Measurements from ENCODE around the gene ZNF618. TPM values are rescaled to one million over a fixed set of nuclear protein-coding genes. Genes with fewer than 3 reads are reported as not detected.

The ZNF618 gene
- polyA plus RNA-seq, 3 donors = 0.53 to 1.9 (median 0.78) TPM

GRCh38 chr9:114003351-114003750 is 127.2 kb downstream of the ZNF618 start:
- Mint-ChIP-seq H3K4me3 (no peak overlapping the region), H3K27me3 (ENCODE audit: low read depth in 3 of 3) (peaks cover 5 to 8% (median 6%) of the 10 kb centered on the region in 3 donors)

GRCh38 chr9:114003758-114004157 is 127.6 kb downstream of the ZNF618 start:
- H3K9me3 Mint-ChIP-seq = peaks cover 0 to 5% (median 0%) of the 10 kb centered on the region in 7 donors
- Histone ChIP-seq H3K9me3 (replicated peaks in 1 of 2; ENCODE audit: control insufficient read depth in 1 of 2, insufficient read depth in 1 of 2, low read length in 2 of 2) (no peaks in the 10 kb centered on the region), H3K36me3 (replicated peaks in 1 of 2; ENCODE audit: control insufficient read depth in 1 of 2, insufficient read depth in 2 of 2, low read length in 2 of 2) (no peaks in the 10 kb centered on the region), H3K27ac (ENCODE audit: low read depth in 1 of 2, low read length in 2 of 2) (no peak overlapping the region), H3K9ac (ENCODE audit: insufficient read depth, low read length, poor library complexity, severe bottlenecking) (no peak overlapping the region), H3K4me2 (replicated peaks; ENCODE audit: extremely low read depth, low read length, poor library complexity, severe bottlenecking) (no peak overlapping the region), H3K79me2 (ENCODE audit: insufficient read depth, low read length) (no peaks in the 10 kb centered on the region), H3K27me3 (ENCODE audit: control insufficient read depth in 2 of 2, insufficient read depth in 2 of 2, low read length in 2 of 2) (no peaks in the 10 kb centered on the region), H4K20me1 (ENCODE audit: insufficient read depth, low read length) (no peaks in the 10 kb centered on the region), H3K4me1 (ENCODE audit: control insufficient read depth in 1 of 2, insufficient read depth in 2 of 2, low read length in 2 of 2) (peaks cover 10 to 11% of the 10 kb centered on the region in 2 donors), H2AFZ (ENCODE audit: insufficient read depth, low read depth, low read length, poor library complexity, severe bottlenecking) (no peak overlapping the region), H3K4me3 (replicated peaks in 1 of 3; ENCODE audit: low read depth in 2 of 3, low read length in 3 of 3) (no peak overlapping the region)
- H3K36me3 Mint-ChIP-seq = peaks cover 20 to 31% of the 10 kb centered on the region in 2 donors
- H3K4me1 Mint-ChIP-seq = peaks cover 22% of the 10 kb centered on the region
- H3K4me3 Mint-ChIP-seq = no peak overlapping the region
- intact Hi-C loops (cut with micrococcal nuclease) = loop anchor here in 1 of 2 donors (10.0 kb wide), 1 partner anchor 69 kb away; no protein-coding TSS in a partner anchor
- 0% methylated on average over 1 of the region's 5 CpGs for WGBS (ENCODE audit: insufficient coverage)
- peak overlapping the region in 1 of 7 donors; percentile 45 for H3K27ac Mint-ChIP-seq
- DNase-seq = no peak
- peaks cover 5 to 8% (median 6%) of the 10 kb centered on the region in 3 donors for H3K27me3 Mint-ChIP-seq (ENCODE audit: low read depth in 3 of 3)
- no peak for TF ChIP-seq CTCF (IDR thresholded peaks at IDR 0.05)

More at GRCh38 chr9:114003351-114003750, 127.2 kb downstream of the ZNF618 start:
- peaks cover 0 to 5% (median 0%) of the 10 kb centered on the region in 7 donors for H3K9me3 Mint-ChIP-seq
- Histone ChIP-seq H3K27me3 (ENCODE audit: control insufficient read depth in 2 of 2, insufficient read depth in 2 of 2, low read length in 2 of 2) (no peaks in the 10 kb centered on the region), H3K4me3 (replicated peaks in 1 of 3; ENCODE audit: low read depth in 2 of 3, low read length in 3 of 3) (no peak overlapping the region), H3K27ac (ENCODE audit: low read depth in 1 of 2, low read length in 2 of 2) (no peak overlapping the region), H3K36me3 (replicated peaks in 1 of 2; ENCODE audit: control insufficient read depth in 1 of 2, insufficient read depth in 2 of 2, low read length in 2 of 2) (no peaks in the 10 kb centered on the region), H3K9ac (ENCODE audit: insufficient read depth, low read length, poor library complexity, severe bottlenecking) (no peak overlapping the region), H4K20me1 (ENCODE audit: insufficient read depth, low read length) (no peaks in the 10 kb centered on the region), H3K4me2 (replicated peaks; ENCODE audit: extremely low read depth, low read length, poor library complexity, severe bottlenecking) (no peak overlapping the region), H3K4me1 (ENCODE audit: control insufficient read depth in 1 of 2, insufficient read depth in 2 of 2, low read length in 2 of 2) (peaks cover 10 to 11% of the 10 kb centered on the region in 2 donors), H2AFZ (ENCODE audit: insufficient read depth, low read depth, low read length, poor library complexity, severe bottlenecking) (no peak overlapping the region), H3K9me3 (replicated peaks in 1 of 2; ENCODE audit: control insufficient read depth in 1 of 2, insufficient read depth in 1 of 2, low read length in 2 of 2) (no peaks in the 10 kb centered on the region), H3K79me2 (ENCODE audit: insufficient read depth, low read length) (no peaks in the 10 kb centered on the region)
- peak overlapping the region in 1 of 7 donors; percentile 14 for H3K27ac Mint-ChIP-seq
- WGBS (ENCODE audit: insufficient coverage) = 96% methylated on average over 4 of the region's 7 CpGs
- no peak for TF ChIP-seq CTCF (IDR thresholded peaks at IDR 0.05)
- DNase-seq = no peak
- intact Hi-C loops (cut with micrococcal nuclease) = loop anchor here in 1 of 2 donors (10.0 kb wide), 1 partner anchor 69 kb away; no protein-coding TSS in a partner anchor
- H3K36me3 Mint-ChIP-seq = peaks cover 20 to 29% of the 10 kb centered on the region in 2 donors
- H3K4me1 Mint-ChIP-seq = peaks cover 22% of the 10 kb centered on the region

Measured in CD14-positive monocyte (primary cell).